Renal cortex interstitium (tissue), 11 donors: ENCODE data around the gene HMCES. TPM values are rescaled to one million over a fixed set of nuclear protein-coding genes. Genes with fewer than 3 reads are reported as not detected.
"Not testable (repeated sequence)": the region's sequence is repeated elsewhere in the genome, so short reads cannot be mapped to it uniquely, and the experiment has no call there.

ENCODE experiments used
- DNase-seq, 11 donors: peaks; one replicate each; pipeline ENCODE4 v3.0.0-alpha.2; 2013; ENCODE audit warnings: low read depth in 9 of 11, low spot score in 4 of 11; ENCODE audit errors: extremely low read depth in 1 of 11
- polyA plus RNA-seq, 3 donors: library from polyadenylated mRNA; unstranded; fragments of 120-200 nt; gene quantifications; one replicate each; pipeline ENCODE4 v1.2.1, GENCODE V29; 2013; ENCODE audit not compliant: insufficient read length in 3 of 3

HMCES gene
- polyA plus RNA-seq, 3 donors = 47.0 to 56.5 (median 55.9) TPM

- no peak for DNase-seq
These were observed 51.7 kb downstream of the HMCES start for GRCh38 chr3:129330409-129330808.

DNA sequence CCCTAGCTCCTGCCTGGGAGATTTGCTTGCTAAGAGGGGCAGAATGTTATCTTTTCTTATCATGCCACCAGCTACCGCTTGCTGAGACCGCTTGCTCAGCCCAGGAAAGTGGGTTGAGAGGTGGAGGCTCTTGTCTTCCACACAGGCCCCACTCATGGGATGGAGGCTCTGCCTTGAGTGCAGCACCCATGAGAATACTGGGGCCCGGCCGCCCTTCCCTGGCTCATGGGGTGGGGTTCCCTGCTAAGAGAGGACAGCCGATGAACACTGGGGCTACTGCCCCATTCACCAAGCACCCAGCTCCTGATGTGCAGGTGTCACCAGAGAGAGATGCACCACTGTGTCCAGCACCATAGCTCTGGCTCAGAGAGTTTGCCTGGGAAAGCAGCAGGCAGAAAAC, 55.2 kb downstream of the HMCES start:
- DNase-seq = no peak

GRCh38 chr3:129336093-129336706, 57.5 kb downstream of the HMCES start:
- no peak for DNase-seq

GRCh38 chr3:129337719-129338118, 59.0 kb downstream of the HMCES start:
- DNase-seq = not testable (repeated sequence)

DNA sequence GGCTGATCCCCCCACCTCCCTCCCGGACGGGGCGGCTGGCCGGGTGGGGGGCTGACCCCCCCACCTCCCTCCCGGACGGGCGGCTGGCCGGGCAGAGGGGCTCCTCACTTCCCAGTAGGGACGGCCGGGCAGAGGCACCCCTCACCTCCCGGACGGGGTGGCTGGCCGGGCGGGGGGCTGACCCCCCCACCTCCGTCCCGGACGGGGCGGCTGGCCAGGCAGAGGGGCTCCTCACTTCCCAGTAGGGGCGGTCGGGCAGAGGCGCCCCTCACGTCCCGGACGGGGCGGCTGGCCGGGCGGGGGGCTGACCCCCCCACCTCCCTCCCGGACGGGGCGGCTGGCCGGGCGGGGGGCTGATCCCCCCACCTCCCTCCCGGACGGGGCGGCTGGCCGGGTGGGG, 60.5 kb downstream of the HMCES start:
- DNase-seq = not testable (repeated sequence)

- DNase-seq = not testable (repeated sequence)
These were observed 61.2 kb downstream of the HMCES start for GRCh38 chr3:129339833-129340232.

GRCh38 chr3:129341331-129342141, 62.9 kb downstream of the HMCES start:
- DNase-seq = no peak

DNA sequence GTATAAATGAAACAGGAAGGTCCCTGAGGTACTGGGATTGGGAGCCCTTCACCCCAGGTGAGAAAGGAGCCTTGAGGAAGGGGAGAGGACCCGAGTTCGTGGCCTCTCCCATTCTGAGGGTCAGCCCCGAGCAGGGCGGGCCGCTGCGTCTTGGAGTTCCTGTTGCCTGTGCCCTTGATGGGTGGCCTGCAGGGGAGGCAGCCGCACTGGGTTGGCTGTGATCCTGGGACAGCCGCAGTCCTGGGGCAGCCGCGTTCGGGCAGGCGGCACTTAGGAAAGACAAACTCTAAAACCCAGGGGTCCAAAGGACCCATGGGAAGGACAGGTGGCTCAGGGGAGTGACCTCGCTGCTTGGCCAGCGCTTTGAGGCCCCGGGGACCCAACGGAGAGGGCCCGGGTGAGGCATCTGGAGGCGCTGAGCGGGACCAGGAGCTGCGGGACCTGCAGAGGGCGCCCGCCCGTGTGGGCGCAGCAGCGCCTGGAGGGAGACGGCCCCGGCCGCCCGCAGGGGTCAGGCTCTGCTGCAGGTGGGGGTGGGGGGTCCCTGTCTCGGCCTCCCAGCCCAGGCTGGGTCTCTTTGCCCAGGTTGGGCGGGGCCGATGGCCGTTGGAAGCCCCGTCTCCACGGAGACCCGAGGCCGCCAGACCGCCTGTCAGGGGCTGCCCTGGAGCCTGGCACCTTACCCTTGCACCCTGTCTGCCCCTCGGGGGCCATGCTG, 65.1 kb downstream of the HMCES start:
- DNase-seq = peak in 1 of 11 donors; percentile 34

DNA sequence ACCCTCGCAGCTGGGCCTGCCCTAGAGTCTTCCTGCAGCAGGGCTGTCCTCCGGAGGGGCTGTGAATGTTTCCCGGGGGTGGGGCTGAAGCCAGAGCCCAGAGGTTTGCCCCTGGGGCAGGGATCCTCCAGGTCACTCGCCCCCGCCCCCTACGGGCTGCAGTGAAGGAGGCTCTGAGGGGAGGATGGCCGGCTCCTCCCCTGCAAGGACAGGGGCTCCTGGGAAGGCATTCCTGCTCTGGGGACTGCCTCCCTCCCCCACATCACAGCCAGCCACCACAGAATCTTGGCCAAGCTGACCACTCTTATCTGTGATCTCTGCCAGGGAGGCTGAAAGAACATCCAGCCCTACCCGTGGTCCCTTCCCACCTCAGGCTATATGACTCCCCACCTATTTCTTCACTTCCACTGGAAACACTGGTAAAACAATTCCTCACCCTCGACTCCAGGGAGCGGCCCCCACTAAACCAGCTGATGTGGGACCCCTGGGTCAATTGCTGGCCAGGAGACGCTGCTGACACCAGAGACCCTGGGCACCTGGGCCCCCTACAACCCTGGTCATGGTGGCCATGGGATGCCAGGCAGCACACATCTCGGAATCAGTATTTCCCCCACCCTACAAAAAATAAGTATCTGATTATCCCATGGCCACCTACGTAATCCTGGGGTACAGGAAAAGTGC, 66.0 kb downstream of the HMCES start:
- no peak for DNase-seq

DNA sequence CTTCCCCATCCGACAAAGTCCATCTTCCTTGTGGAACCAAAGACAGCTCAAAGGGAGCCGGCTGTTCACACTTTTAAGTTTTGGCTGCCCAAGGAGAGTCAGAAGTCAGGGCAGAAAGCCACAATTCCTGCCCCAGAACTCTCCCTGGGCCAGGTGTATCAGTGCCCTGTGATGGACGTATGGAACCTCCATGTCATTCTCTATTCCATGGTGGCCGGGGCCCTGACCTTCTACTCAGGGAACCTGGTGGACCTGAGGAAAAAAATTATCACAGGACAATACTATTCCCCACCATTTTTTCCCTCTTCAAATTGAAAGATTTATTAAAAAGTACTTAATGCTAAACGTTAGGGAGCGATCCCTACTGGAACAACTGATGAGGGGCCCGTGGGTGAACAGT, 66.6 kb downstream of the HMCES start:
- no peak for DNase-seq

DNA sequence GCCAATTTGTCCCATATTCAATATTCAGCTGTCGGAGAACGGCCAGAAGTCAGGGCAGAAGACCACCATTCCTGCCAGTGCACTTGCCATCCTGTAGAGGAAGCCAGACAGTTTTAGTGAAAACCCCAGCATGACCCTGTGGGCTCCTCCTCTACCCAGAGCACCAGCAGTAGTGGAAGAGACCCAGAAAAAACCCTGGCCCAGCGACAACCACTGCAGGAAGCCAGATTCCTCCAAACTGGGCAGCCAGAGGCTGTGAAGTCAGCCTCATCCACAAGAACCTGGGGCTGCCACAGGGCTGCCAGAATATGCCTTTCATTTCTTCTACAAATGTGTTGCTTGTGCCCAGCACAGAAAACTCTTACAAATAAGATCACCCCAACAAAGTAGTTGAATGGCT, 67.3 kb downstream of the HMCES start:
- DNase-seq = no peak

- DNase-seq = peak in 3 of 11 donors; percentile 22 to 32 (median 30)
These were observed 68.2 kb downstream of the HMCES start for GRCh38 chr3:129346695-129347457.

DNA sequence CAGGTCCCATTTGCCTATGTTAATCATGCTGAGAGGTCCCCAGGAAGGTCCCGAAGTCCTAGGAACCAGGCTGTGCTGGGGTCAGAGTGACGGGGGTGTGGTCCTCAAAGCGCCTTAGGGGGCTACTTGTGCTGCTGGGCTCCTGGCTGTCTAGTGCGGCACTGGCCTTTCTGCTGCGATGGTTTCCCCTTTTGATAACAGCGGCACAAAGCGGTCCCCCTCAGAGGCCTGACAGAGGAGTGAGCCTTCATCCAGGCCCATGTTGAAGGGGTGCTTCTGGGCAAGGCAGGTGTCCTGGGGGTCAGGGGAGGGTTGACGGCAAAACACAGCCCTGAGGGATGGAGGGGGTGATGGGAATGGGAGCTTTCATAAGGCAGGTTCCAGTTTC, 68.8 kb downstream of the HMCES start:
- DNase-seq = no peak

GRCh38 chr3:129348734-129349133, 70.1 kb downstream of the HMCES start:
- DNase-seq = no peak

DNA sequence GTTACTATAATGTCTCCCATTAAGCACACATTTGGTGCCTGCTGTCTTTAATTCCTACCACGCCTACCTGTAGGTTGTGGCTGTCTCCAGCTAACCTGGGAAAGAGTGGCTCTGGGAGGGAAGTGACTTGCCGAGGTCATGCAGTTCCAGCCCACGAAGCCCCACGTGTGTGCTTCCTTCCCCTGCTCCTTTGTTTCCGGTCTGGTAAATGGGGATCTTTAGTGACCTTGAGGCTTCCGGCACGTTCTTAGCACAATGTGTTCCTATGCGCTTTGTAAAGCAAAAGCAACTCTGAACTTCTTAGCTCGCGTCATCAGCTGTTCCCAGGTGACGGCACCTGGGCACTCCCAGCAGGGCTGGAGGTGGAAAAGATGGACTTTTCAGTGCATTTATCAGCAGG, 70.5 kb downstream of the HMCES start:
- not testable (repeated sequence) for DNase-seq

- no peak for DNase-seq
These were observed 71.1 kb downstream of the HMCES start for GRCh38 chr3:129349791-129350190.

GRCh38 chr3:129352045-129352444, 73.4 kb downstream of the HMCES start:
- no peak for DNase-seq

- DNase-seq = no peak
These were observed 74.2 kb downstream of the HMCES start for GRCh38 chr3:129352650-129353588.
